ENCODE results near the gene PYGM. TPM values are rescaled to one million over a fixed set of nuclear protein-coding genes. Genes with fewer than 3 reads are reported as not detected.

Gene PYGM
- total RNA-seq, 3 donors from 2014 or later = 1.3 to 4.5 (median 3.4) TPM

- no peak for DNase-seq (ENCODE audit: low spot score in 2 of 2)
- Histone ChIP-seq H3K4me1 (no peaks in the 10 kb centered on the region), H3K4me3 (no peak overlapping the region), H3K27me3 (no peaks in the 10 kb centered on the region), H3K27ac (no peak overlapping the region), H3K9me3 (no peaks in the 10 kb centered on the region), H3K36me3 (no peaks in the 10 kb centered on the region)
- intact Hi-C loops (cut with DNase I; ENCODE audit: low total_unique reads) = no loop called here
- TF ChIP-seq POLR2A (IDR thresholded peaks at IDR 0.05) (no peak), POLR2AphosphoS5 (IDR thresholded peaks at IDR 0.05) (no peak)
- TF ChIP-seq, protein P1, sequence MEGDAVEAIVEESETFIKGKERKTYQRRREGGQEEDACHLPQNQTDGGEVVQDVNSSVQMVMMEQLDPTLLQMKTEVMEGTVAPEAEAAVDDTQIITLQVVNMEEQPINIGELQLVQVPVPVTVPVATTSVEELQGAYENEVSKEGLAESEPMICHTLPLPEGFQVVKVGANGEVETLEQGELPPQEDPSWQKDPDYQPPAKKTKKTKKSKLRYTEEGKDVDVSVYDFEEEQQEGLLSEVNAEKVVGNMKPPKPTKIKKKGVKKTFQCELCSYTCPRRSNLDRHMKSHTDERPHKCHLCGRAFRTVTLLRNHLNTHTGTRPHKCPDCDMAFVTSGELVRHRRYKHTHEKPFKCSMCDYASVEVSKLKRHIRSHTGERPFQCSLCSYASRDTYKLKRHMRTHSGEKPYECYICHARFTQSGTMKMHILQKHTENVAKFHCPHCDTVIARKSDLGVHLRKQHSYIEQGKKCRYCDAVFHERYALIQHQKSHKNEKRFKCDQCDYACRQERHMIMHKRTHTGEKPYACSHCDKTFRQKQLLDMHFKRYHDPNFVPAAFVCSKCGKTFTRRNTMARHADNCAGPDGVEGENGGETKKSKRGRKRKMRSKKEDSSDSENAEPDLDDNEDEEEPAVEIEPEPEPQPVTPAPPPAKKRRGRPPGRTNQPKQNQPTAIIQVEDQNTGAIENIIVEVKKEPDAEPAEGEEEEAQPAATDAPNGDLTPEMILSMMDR (IDR thresholded peaks at IDR 0.05) = no peak
Measured at GRCh38 chr11:64734811-64735724, 24.7 kb downstream of the PYGM start.

DNA sequence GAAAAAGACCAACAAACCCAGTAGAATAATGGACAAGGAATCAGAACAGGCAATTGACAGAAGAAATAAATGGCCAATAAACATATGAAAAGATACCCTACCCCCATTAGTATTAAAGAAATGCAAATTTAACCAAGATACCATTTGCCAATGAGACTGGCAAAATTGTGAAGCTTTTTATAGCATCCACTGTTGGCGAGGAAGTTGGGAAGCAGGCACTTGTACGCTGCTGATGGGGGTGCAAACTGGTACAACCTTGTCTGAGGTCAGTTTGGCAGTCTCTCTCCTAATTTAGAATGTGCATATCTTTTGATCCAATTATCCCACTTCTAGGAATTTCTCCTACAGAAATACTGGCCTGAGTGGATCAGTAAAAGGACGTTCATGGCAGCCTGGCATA lies 28.2 kb downstream of the PYGM start:
- H3K36me3 ChIP-seq = no peaks in the 10 kb centered on the region
- no peak for DNase-seq (ENCODE audit: low spot score in 2 of 2)
- TF ChIP-seq POLR2AphosphoS5 (IDR thresholded peaks at IDR 0.05) (no peak), POLR2A (IDR thresholded peaks at IDR 0.05) (no peak)
- TF ChIP-seq, protein P1 (IDR thresholded peaks at IDR 0.05) = no peak
- no peaks in the 10 kb centered on the region for H3K4me1 ChIP-seq
- no peaks in the 10 kb centered on the region for H3K9me3 ChIP-seq
- no peak overlapping the region for H3K4me3 ChIP-seq
- H3K27ac ChIP-seq = no peak overlapping the region
- no peaks in the 10 kb centered on the region for H3K27me3 ChIP-seq
- intact Hi-C loops (cut with DNase I; ENCODE audit: low total_unique reads) = no loop called here

- Histone ChIP-seq H3K4me1 (no peaks in the 10 kb centered on the region), H3K27ac (no peak overlapping the region), H3K36me3 (no peaks in the 10 kb centered on the region), H3K27me3 (no peaks in the 10 kb centered on the region), H3K4me3 (no peak overlapping the region), H3K9me3 (no peaks in the 10 kb centered on the region)
- DNase-seq (ENCODE audit: low spot score in 2 of 2) = no peak
- intact Hi-C loops (cut with DNase I; ENCODE audit: low total_unique reads) = no loop called here
- TF ChIP-seq, protein P1 (IDR thresholded peaks at IDR 0.05) = no peak
- no peak for TF ChIP-seq POLR2AphosphoS5 (IDR thresholded peaks at IDR 0.05)
- no peak for TF ChIP-seq POLR2A (IDR thresholded peaks at IDR 0.05)
Measured at GRCh38 chr11:64729851-64730382, 29.9 kb downstream of the PYGM start.

- H3K27me3 ChIP-seq = no peaks in the 10 kb centered on the region
- no peaks in the 10 kb centered on the region for H3K4me1 ChIP-seq
- H3K27ac ChIP-seq = no peak overlapping the region
- H3K4me3 ChIP-seq = no peak overlapping the region
- intact Hi-C loops (cut with DNase I; ENCODE audit: low total_unique reads) = no loop called here
- DNase-seq (ENCODE audit: low spot score in 2 of 2) = no peak
- no peaks in the 10 kb centered on the region for H3K36me3 ChIP-seq
- TF ChIP-seq, protein P1 (IDR thresholded peaks at IDR 0.05) = no peak
- TF ChIP-seq POLR2AphosphoS5 (IDR thresholded peaks at IDR 0.05) = no peak
- no peaks in the 10 kb centered on the region for H3K9me3 ChIP-seq
Measured at GRCh38 chr11:64728757-64729365, 30.9 kb downstream of the PYGM start.
